GM19239 (cell line): Measurements from ENCODE around the gene CUX1.
"Not testable (repeated sequence)": the region's sequence is repeated elsewhere in the genome, so short reads cannot be mapped to it uniquely, and the experiment has no call there.

Experiments used
- DNase-seq: peaks from one replicate; pipeline ENCODE4 v3.0.0; 2011; ENCODE audit warnings: low spot score; ENCODE audit not compliant: insufficient read length
- FAIRE-seq: peaks from 2 replicates; lab custom pipeline; 2011; peaks lifted over from hg19 to GRCh38; lab: Jason Lieb, UNC

CUX1 gene

GRCh38 chr7:102321351-102322201 is 504.1 kb downstream of the CUX1 start:
- FAIRE-seq, result no peak
- no peak for DNase-seq

DNA sequence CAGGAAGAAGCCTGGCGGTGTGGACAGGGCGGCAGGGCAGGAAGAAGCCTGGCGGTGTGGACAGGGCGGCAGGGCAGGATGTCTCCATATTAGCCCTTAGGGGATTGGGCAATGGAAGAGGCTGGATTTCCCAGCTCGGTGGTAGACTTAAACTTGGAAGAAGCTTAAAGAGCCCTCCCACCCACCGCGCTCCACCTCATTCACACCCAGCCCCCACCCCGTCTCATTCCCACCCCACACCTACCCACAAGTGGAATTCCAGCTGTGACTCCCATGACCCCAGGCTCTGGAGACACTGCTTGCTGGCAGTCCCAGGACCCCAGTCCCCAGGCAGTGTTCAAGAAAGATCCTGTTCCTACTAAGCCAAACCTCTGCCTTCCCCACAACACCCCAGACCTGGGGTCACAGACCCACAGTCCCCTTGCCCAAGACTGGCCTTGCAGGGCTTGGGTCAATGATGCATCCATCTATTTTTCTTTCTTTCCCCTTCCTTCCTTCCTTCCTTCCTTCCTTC is 504.8 kb downstream of the CUX1 start:
- FAIRE-seq (no peak), DNase-seq (no peak)

DNA sequence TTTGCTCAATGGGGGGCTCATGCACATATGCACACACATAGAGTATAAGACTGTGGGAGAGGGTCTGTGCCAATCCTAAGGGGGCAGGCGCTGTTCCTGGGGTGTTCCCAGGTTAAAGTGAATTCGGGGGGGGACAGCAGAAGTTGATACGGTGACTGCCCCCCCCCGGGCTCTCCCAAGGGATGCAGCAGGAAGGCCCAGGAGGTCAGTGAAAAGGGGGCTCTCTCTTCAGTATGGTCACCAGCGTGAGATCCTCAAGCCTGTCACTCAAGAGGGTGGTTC is 506.4 kb downstream of the CUX1 start:
- FAIRE-seq, result no peak
- DNase-seq, result no peak

DNA sequence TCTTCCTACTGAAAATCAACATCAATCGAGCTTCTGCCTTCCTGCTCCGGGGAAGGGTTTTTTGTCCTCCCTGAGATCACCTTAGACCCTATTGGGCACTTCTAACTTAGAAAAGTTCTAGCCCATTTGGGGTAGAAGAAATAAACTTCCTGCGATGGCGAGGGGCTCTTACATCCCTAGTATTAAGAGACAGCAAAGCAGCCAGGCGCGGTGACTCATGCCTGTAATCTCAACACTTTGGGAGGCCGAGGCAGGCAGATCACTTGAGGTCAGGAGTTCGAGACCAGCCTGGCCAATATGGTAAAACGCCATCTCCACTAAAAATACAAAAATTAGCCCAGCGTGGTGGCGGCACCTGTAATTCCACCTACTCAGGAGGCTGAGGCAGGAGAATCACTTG is 507.7 kb downstream of the CUX1 start:
- not testable (repeated sequence) for FAIRE-seq, DNase-seq

- FAIRE-seq, result no peak
These were observed 508.9 kb downstream of the CUX1 start for GRCh38 chr7:102326157-102326889.

DNA sequence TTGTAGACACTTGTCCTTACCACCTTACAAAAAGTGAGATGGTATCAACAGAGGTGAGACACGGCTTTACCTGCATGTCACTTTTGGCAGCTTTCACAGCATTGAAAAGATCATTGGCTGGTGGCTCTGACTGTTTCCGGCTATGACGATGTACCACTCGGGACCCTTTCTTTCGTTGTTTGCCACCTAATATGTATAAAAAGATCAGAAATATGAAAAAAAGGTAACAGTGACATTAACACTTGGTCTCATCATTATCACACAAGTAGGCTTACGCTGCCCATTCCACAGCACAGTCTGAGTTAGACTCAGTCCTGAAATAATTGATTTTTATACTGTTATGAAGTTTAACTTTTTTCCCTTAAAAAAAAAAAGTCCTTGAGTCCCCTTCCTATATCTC is 509.8 kb downstream of the CUX1 start:
- DNase-seq, FAIRE-seq: not testable (repeated sequence)

More at GRCh38 chr7:102326157-102326889, 508.9 kb downstream of the CUX1 start:
- no peak for DNase-seq

DNA sequence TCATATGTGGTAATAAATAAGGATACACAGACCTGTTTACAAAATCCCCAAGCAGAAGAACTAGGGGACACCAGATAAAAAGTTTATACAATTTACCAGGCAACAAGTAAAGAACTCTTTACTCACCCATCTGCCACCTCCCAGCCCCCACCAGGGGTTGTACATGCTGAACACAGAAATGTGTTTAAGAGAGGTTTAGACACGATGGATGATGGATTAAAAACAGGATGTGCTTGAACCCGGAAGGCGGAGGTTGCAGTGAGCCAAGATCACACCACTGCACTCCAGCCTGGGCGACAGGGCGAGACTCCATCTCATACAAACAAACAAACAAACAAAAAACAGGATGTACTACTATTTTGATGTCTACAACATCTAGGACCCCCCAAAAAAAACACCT is 511.4 kb downstream of the CUX1 start:
- FAIRE-seq, DNase-seq: not testable (repeated sequence)

DNA sequence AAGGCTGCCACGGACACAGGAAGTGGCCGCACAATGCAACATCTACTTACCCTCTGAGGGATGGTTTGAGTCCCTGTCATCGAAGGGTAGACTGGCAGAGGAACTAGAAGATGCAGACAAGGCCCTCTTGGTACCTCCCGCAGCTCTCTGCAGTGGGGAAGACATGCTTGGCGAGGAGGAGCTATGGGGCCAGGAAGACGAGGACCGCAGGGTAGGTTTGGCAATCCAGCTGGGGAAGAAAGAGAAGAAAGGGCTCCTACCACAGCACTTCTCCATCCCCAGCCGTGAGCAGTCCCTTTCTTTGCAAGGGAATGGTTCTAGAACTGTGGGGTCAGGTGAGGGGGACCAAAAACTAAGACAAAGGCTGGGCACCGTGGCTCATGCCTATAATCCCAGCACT is 511.9 kb downstream of the CUX1 start:
- FAIRE-seq, DNase-seq: not testable (repeated sequence)

GRCh38 chr7:102330666-102331460 is 513.4 kb downstream of the CUX1 start:
- DNase-seq, result not testable (repeated sequence)
- FAIRE-seq, result peak; percentile 39
